ENCODE measurements around the gene YARS1.

Gene YARS1

DNA sequence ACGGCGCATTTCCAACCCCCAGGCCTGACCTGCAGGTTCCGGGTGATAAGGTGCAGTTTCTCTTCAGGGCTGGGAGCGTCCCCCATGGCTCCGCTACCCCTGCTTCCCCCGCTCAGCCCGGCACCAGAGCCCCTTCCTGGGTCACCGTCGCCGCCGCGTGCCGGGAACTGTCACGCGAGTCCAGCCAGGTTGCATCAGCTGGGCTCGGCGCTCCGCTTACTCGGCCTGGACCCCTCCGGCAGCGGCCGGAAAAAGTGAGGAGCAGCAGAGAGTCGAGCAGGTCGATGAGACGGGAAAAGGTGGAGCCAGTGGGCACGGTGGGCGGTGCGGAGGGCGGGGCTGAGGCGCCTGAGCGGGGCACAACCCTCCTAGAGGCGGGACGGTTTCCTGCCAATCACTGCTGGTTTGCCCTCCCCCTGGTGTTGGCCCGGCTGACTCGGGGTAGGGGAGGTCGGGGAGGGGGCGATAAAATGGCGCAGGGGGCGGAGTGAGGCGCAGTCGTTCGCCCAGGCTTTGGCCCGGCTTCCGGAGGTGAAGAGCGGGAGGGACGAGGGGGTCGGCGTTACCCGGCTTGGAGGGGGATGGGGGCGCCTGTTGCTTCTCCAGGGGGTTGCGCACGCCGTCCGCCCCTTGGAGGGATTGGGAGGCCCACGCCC is at the start of gene YARS1, which contains the start of gene S100PBP:
TSS of gene YARS1 (minus strand) at position 200 of the 656 bp plus-strand sequence. CDS start at position 86, 114 bp downstream.
TSS of gene S100PBP (plus strand) at position 495 of the 656 bp plus-strand sequence. CDS start 8,447 bp downstream, outside the sequence.
- peak; percentile 100 for DNase-seq

GRCh38 chr1:32865639-32866405 is 48.7 kb upstream of the YARS1 start:
- DNase-seq, result no peak

DNA sequence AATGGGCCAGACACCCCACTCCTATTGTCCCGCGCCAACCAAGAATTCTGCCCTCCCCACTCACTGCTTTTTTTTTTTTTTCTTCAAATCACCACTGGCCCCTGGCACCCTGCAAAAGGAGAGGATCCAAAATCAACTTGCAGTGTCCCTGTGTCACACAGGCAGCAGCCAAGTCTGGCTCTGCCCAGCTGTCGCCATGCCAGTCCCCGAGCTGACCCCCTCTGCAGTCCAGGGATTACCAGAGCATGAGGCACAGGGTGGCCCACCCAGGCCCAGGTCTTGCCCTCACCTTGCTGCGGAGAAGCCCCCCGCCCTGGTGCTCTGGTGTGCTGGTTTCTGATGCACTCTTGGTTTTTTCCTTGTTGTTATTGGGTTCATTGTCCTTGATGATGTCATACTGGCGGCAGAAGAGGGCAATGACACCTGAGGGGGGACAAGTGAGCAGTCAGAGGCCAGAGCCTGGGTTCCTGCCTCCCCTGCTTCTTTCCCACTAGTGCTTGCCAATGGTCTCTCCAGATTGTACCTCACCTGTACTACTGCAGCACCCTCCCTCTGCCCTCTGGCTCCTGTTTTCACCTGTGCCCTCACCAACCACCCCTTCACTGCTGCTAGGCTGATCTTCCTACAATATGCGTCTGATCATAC is 47.3 kb upstream of the YARS1 start:
- DNase-seq, result no peak

GRCh38 chr1:32863881-32864245 is 46.7 kb upstream of the YARS1 start:
- DNase-seq, result no peak

- no peak for DNase-seq
These were observed 46.2 kb upstream of the YARS1 start for GRCh38 chr1:32863218-32863880.

GRCh38 chr1:32861904-32862695 is 44.9 kb upstream of the YARS1 start:
- DNase-seq, result no peak

- no peak for DNase-seq
These were observed 43.4 kb upstream of the YARS1 start for GRCh38 chr1:32860566-32860965.

GRCh38 chr1:32859915-32860314 is 42.8 kb upstream of the YARS1 start:
- DNase-seq, result no peak

DNA sequence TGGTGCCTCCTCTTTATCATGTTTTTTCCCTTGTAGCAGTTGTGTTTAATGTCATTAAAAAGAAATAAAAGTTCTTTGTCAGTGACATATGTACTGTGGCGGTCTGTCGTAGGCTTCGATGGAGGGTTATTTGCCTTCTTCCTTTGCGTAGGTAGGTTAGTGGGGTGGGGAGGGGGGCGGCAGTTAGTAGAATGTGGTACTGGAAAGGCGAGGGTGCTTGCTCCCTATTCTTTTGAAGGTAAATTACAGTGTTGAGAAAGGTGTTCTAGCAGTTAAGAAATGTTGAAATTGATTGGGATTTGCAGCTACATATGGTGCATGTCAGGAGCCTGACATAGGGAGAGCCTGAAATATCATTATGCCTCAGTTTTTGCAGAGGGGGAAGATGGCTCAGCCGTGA is 41.6 kb upstream of the YARS1 start:
- no peak for DNase-seq

- DNase-seq, result no peak
These were observed 41.0 kb upstream of the YARS1 start for GRCh38 chr1:32858136-32858535.

- no peak for DNase-seq
These were observed 38.9 kb upstream of the YARS1 start for GRCh38 chr1:32855861-32856617.

DNA sequence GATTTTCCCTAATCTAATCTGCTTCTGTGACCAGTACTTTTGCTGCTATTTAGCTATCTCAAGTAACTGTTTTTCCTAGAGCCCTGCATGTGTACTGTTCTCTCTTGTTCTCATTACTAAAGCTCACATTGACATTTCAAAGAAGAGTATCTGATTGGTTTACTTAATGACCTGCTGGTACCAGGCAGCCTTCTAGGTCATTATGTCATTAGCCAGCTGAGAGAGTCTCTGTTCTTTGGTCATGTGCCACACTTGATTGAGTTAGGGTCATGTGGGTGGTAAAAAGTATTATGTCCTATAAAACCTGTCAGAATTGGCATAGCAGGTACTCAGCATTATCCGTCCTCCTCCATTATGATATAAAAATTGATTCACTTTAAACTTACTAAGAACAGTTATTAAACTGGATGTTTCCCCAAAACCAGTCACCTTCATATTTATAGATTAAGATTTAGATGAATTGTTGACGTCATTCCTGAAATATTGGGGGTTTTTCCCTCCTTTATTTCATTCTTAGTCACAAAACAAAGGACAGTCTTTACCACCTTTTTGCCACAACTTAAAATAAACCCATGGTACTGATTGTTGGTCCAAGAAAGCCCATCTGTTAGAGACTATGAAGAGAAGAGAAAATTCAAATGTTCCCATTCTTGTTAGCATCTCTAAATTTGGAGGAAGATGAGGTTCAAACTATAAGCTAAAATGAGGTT is 31.4 kb upstream of the YARS1 start:
- no peak for DNase-seq

DNA sequence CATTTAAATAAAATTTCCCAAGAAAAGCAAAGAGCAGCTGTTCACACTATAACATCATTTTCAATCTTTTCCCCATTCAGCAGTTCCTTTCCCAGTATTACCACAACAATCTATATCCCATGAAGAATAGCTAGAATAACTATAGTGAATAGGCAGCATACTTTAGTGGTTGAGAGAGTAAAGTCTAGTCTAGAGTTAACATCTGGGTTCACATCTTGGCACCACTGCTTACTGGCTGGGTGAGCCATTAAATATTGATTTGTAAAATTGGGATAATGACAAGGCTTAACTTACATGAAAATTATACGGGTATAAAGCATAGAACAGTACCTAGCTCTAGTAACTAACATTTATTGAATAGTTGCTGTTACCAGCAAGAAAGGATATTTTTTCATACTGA is 14.7 kb upstream of the YARS1 start:
- DNase-seq, result no peak

- no peak for DNase-seq
These were observed 13.1 kb upstream of the YARS1 start for GRCh38 chr1:32830092-32830852.

GRCh38 chr1:32828341-32828740 is 11.2 kb upstream of the YARS1 start:
- no peak for DNase-seq

DNA sequence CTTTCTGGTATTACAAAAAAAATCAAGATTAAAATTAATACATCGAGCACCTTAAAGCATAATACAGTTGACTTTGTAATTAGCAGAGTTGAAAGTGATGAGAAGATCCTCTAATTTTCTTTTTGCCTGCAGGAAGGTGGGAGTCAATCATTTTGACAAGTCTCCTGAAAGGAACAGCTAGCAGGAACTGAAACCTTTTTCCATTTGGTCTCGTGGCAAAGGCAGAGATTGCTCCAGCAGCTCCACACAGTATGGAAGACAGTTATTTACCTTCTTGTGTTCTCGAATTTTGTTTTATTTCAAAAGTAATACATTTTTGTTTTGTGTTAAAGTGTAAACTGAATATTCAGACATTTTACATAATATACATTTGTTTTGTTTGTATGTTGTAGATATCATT is 8.0 kb upstream of the YARS1 start:
- no peak for DNase-seq

GRCh38 chr1:32818804-32819541 is 1.8 kb upstream of the YARS1 start:
- DNase-seq, result no peak

DNA sequence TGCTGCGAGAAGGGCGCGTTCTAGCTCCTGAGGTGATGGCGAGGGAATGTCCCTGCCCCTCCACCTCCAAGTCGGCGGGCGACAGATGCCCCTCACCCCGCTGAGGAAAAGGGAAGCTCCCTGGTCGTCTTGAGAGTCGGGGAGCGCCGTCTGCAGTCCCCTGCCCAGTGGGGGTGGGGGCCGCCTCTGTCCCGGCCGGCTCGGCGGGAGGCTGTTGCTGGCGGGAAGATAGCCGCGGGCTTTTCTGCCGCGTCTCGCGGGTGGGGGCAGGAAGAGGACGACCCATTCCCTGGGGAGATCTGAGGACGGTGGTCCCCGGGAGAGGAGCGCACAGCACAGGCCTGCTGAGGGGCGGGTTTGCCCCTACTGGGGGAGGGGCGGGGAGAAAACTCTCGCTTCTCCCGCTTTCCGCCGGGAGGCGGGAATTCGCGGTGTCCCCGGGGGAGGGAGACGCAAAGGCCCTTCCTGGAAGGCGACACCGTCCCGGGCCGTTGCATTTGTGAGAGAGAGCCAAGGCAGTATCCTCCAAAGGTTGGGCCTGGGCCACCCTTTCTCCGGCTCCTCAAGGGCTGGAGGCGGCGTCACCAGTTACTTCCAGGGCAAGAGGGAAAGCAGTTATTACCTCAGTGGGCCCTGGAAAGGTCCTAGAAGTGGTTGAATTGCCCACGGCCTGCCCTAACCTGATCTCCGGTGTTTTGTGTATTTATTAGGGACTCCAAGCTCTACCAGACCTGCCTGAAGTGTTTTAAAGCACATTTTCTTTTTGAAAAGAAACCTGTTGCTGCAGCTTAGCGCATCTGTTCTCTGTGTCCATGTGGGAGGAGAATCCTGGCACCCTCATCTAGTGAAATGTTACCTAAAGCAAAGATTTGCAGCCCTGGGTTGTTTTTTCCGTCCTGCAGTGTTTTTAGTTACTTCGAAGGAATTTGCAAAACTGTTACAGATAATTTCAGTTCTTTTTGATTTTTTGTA is 943 bp upstream of the YARS1 start:
- peak; percentile 52 for DNase-seq
